Uterus (tissue), 4 donors: ENCODE data around the gene CCDC107. TPM values are rescaled to one million over a fixed set of nuclear protein-coding genes. Genes with fewer than 3 reads are reported as not detected.
A peak's percentile ranks its signal among the peaks of the same experiment; 100 is the strongest.
"Not testable (repeated sequence)": the region's sequence is repeated elsewhere in the genome, so short reads cannot be mapped to it uniquely, and the experiment has no call there.

Experiments used
- DNase-seq, 2 donors: peaks; one replicate each; pipeline ENCODE4 v3.0.0-alpha.2; 2019 to 2020
- H3K27ac ChIP-seq, 2 donors: fragments of 200-600 bp; sonication (generic); 1 replicate in 1 of 2; 2 replicates in 1 of 2; pipeline ENCODE4 v1.5.1; 2016 to 2018
- H3K27me3 ChIP-seq, 2 donors: fragments of 200-600 bp; sonication (generic); one replicate each; pipeline ENCODE4 v1.5.1; 2018 to 2019; ENCODE audit warnings: control low read depth in 1 of 2
- H3K36me3 ChIP-seq, 2 donors: fragments of 200-600 bp; sonication (generic); one replicate each; pipeline ENCODE4 v1.5.1; 2019; ENCODE audit warnings: control low read depth in 1 of 2
- H3K4me1 ChIP-seq, 2 donors: fragments of 200-600 bp; sonication (generic); one replicate each; pipeline ENCODE4 v1.5.1; 2018 to 2019; ENCODE audit warnings: control low read depth in 1 of 2
- H3K4me3 ChIP-seq, 2 donors: fragments of 200-600 bp; sonication (generic); 1 replicate in 1 of 2; 2 replicates in 1 of 2; pipeline ENCODE4 v1.5.1; 2018 to 2019; ENCODE audit warnings: mild to moderate bottlenecking in 1 of 2
- H3K9me3 ChIP-seq, 2 donors: fragments of 200-600 bp; sonication (generic); one replicate each; pipeline ENCODE4 v1.5.1; 2019; ENCODE audit warnings: control low read depth in 1 of 2
- POLR2A ChIP-seq, 2 donors: fragments of 450-650 bp; IDR thresholded peaks; one replicate each; pipeline ENCODE4 v1.6.1; 2016; ENCODE audit warnings: antibody characterized with exemption in 2 of 2, mild to moderate bottlenecking in 1 of 2, moderate library complexity in 1 of 2
- intact Hi-C: fragments of 100-400 bp; cut with DNase I; formaldehyde crosslinking; loops from one replicate; pipeline ENCODE4 v1.15.1; 2023; ENCODE audit warnings: low total_unique reads
- total RNA-seq, 4 donors: library from RNA; depleted of rRNA in 3 of 4; stranded (reverse); fragments of >200 nt in 3 of 4; gene quantifications; one replicate each; pipeline versions ENCODE4 v1.1.0 to v1.2.4, GENCODE V29; 2014 to 2023
- TF ChIP-seq, protein P1 (sequence below), 4 experiments: fragments of 200-600 bp in 2 of 4; fragments of 450-650 bp in 2 of 4; sonication (generic) in 2 of 4; IDR thresholded peaks; one replicate each; pipeline ENCODE4 v1.5.1; 2016 to 2019; ENCODE audit warnings: antibody characterized with exemption in 4 of 4, mild to moderate bottlenecking in 2 of 4, moderate library complexity in 1 of 4
- donor health status: DM: yes; HTN: yes; CAD: no.

CCDC107 gene
- total RNA-seq, 4 donors from 2014 or later, result 9.0 to 120 (median 32.1) TPM

DNA sequence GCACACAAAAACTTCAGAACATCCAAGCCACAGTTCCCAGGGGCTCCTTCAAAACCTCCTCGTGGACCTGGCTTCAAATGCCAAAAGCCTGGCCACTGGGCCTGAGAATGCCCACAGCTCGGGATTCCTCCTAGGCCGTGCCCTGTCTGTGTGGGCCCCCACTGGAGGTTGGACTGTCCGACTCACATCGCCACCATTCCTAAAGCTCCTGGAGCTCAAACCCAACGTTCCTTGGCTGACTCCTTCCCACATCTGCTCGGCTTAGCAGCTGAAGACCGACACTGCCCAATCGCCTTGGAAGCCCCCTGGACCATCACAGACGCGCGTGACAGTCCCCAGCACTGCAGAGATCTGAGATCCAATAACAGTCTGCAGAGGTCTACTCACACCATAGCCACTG, 15.0 kb upstream of the CCDC107 start:
- intact Hi-C loops, result no loop called here
- H3K4me3 ChIP-seq, result no peak overlapping the region
- H3K9me3 ChIP-seq, result no peaks in the 10 kb centered on the region
- no peak overlapping the region for H3K27ac ChIP-seq
- H3K27me3 ChIP-seq, result no peaks in the 10 kb centered on the region
- TF ChIP-seq, protein P1, sequence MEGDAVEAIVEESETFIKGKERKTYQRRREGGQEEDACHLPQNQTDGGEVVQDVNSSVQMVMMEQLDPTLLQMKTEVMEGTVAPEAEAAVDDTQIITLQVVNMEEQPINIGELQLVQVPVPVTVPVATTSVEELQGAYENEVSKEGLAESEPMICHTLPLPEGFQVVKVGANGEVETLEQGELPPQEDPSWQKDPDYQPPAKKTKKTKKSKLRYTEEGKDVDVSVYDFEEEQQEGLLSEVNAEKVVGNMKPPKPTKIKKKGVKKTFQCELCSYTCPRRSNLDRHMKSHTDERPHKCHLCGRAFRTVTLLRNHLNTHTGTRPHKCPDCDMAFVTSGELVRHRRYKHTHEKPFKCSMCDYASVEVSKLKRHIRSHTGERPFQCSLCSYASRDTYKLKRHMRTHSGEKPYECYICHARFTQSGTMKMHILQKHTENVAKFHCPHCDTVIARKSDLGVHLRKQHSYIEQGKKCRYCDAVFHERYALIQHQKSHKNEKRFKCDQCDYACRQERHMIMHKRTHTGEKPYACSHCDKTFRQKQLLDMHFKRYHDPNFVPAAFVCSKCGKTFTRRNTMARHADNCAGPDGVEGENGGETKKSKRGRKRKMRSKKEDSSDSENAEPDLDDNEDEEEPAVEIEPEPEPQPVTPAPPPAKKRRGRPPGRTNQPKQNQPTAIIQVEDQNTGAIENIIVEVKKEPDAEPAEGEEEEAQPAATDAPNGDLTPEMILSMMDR (IDR thresholded peaks at IDR 0.05), result no peak
- TF ChIP-seq POLR2A (IDR thresholded peaks at IDR 0.05), result no peak
- H3K36me3 ChIP-seq, result no peaks in the 10 kb centered on the region
- no peak for DNase-seq
- no peaks in the 10 kb centered on the region for H3K4me1 ChIP-seq

DNA sequence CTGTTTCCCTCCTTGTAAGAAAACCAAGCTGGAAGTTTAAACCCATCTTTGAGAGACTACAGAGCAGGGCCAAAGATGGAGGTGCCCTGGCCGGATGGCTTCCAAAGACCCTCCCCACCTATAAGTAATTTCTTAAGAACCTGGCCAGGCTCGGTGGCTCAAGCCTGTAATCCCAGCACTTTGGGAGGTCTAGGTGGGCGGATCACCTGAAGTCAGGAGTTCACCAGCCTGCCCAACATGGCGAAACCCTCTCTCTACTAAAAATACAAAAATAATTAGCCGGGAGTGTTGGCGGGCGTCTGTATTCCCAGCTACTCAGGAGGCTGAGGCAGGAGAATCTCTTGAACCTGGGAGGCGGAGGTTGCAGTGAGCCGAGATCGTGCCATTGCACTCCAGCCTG, 12.4 kb upstream of the CCDC107 start:
- Histone ChIP-seq H3K27ac (peak overlapping the region; percentile 85 to 86), H3K4me3 (peak overlapping the region; percentile 40 to 55)
- DNase-seq, H3K36me3 ChIP-seq, H3K9me3 ChIP-seq, H3K27me3 ChIP-seq, intact Hi-C loops, H3K4me1 ChIP-seq: not testable (repeated sequence)

DNA sequence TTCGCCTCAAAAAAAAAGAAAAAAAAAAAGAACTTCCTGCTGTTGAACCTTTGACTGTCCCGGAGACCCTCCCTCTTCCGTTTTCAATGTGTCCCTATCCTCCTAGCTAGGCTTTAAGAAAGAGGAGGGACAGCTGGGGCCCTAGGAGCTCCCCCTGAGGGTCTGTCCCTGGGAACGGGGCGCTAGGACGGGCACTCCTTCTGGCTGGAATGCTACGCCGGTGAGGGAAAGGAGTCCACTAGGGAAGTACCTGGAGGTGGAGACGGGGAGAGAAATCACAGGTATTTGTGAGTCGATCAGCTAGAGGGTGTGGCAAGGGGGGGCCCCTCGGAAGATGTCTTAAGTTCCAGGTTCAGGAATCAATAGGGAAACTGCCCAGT, 11.9 kb upstream of the CCDC107 start:
- H3K4me3 ChIP-seq, result peak overlapping the region; percentile 40 to 55
- peak; percentile 57 to 59 for DNase-seq
- intact Hi-C loops, result no loop called here
- TF ChIP-seq, protein P1 (IDR thresholded peaks at IDR 0.05), result peak in 1 of 4 experiments; percentile 18
- no peak for TF ChIP-seq POLR2A (IDR thresholded peaks at IDR 0.05)
- no peaks in the 10 kb centered on the region for H3K36me3 ChIP-seq
- no peaks in the 10 kb centered on the region for H3K27me3 ChIP-seq
- no peaks in the 10 kb centered on the region for H3K4me1 ChIP-seq
- H3K27ac ChIP-seq, result peak overlapping the region; percentile 85 to 86
- no peaks in the 10 kb centered on the region for H3K9me3 ChIP-seq

DNA sequence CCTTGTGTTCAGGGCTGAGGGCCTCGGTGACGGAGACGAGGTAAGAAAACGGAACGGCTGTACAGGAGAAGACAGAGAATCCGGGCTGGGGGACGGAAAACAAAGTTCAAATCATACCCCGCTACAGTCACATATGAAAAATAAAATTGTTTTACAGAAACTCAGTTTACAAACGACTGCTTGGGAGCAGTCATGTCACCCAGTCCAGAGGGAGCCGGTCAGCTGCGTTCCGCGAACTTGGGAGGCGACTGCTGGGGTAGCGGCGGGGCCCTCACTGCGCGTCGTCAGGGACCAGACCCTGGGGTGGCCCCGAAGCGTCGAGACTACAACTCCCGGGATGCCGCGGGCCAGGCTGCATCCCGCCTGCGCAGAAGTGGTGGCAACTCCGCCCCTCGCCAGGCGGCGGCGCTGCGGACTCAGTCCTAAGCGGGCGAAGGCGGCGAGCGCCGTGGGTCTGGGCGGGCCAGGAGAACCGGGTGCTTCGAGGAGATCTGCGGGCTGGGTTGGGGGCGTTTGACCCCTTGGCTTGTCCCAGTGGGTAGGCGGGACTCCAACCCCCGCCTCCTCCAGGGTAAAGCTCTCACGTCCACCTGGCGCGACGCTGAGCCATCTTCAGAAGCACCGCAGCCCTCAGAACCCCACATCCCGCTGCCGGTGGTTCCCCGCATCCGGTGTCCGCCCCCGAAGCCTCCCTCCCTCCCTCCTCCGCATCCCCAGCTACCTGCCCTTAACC, 11.4 kb upstream of the CCDC107 start:
- Histone ChIP-seq H3K4me1 (no peaks in the 10 kb centered on the region), H3K27ac (peak overlapping the region; percentile 85 to 86), H3K9me3 (no peaks in the 10 kb centered on the region), H3K27me3 (no peaks in the 10 kb centered on the region), H3K4me3 (peak overlapping the region; percentile 40 to 55), H3K36me3 (no peaks in the 10 kb centered on the region)
- TF ChIP-seq, protein P1 (IDR thresholded peaks at IDR 0.05), result peak; percentile 93 to 99 (median 98)
- TF ChIP-seq POLR2A (IDR thresholded peaks at IDR 0.05), result peak; percentile 90 to 95
- intact Hi-C loops, result no loop called here
- peak; percentile 93 to 96 for DNase-seq

DNA sequence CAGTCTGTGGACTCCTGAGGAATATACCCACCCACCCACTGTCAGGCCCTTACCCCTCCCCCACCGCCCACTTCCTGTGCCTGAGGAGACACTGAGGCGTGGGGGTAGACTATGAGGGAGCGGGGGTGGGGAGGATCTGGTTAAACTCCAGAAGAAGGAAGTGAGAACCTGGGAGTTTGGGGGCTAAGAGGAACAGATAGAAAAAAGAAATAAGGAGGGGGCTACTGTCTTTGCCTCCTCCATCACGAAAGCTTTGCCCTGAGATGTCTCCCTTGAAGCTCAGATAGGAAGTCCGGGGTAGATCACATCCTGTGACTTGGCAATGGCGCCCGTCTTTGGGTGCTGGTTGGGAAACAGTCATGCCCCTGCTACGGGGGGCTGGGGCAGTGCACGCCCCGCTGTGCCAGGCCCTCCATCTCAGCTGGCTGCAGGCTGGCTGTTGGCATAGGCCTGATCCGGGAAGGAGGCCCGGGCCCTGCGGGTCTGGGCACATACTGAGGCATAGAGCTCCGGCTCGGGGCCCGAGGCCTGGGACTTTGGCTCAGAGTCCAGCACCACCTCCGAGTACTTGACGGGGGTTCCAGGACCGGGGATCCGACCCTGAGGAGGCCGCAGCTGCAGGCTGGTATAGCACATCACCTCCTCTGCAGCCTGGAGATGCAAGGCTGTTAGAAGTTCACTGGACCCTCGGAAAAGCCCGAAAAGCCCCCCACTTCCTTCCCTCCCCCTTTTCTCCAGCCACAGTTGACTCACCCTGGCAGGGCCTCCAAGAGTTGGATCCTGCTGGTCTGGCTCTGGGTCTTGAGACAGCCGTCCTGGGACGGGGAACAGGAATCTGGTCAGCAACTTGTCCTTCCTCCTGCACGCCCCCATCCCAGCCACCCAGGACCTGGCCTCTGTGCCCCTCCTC, 8.4 kb upstream of the CCDC107 start:
- DNase-seq, result peak in 1 of 2 donors; percentile 28
- Histone ChIP-seq H3K4me1 (no peaks in the 10 kb centered on the region), H3K27ac (no peak overlapping the region), H3K9me3 (no peaks in the 10 kb centered on the region), H3K4me3 (no peak overlapping the region), H3K27me3 (no peaks in the 10 kb centered on the region), H3K36me3 (no peaks in the 10 kb centered on the region)
- TF ChIP-seq, protein P1 (IDR thresholded peaks at IDR 0.05), result no peak
- no peak for TF ChIP-seq POLR2A (IDR thresholded peaks at IDR 0.05)
- intact Hi-C loops, result no loop called here
